ENCODE results near the gene ESRRA. TPM values are rescaled to one million over a fixed set of nuclear protein-coding genes. Genes with fewer than 3 reads are reported as not detected.
A peak's percentile ranks its signal among the peaks of the same experiment; 100 is the strongest.

The ESRRA gene
- total and polyA plus RNA-seq, 2 of the 8 experiments (the other 6 are each of a cell fraction or from before 2014, with no cell fraction given): 18.2 to 37.0 TPM

GRCh38 chr11:64316672-64317324 lies 11.5 kb downstream of the ESRRA start (continued):
- TF ChIP-seq ATF2 (IDR thresholded peaks at IDR 0.05; ENCODE audit: low read length): no peak
- no peak for TF ChIP-seq SP1 (IDR thresholded peaks at IDR 0.05; ENCODE audit: low read depth, low read length)
- TF ChIP-seq CREB1 (IDR thresholded peaks at IDR 0.05): no peak
- no peak for TF ChIP-seq SAP30 (IDR thresholded peaks at IDR 0.05; ENCODE audit: insufficient read depth, insufficient replicate concordance, low read length)
- TF ChIP-seq RAD21 (IDR thresholded peaks at IDR 0.05 in 1 of 2, conservative IDR thresholded peaks at IDR 0.05 in 1 of 2; ENCODE audit: low read depth in 2 of 2, low read length in 2 of 2): peak; percentile 33 to 41; a peak in 3 of 4 replicates
- peak; percentile 15; the same call in 1 of the 2 replicates for TF ChIP-seq MAX (IDR thresholded peaks at IDR 0.05)
- TF ChIP-seq CTBP2 (IDR thresholded peaks at IDR 0.05; ENCODE audit: borderline replicate concordance, insufficient read depth, insufficient read length, low read length): no peak
